ENCODE results near the gene ADAM22.
A peak's percentile ranks its signal among the peaks of the same experiment; 100 is the strongest.
"Not testable (repeated sequence)": the region's sequence is repeated elsewhere in the genome, so short reads cannot be mapped to it uniquely, and the experiment has no call there.

Gene ADAM22, protein sequence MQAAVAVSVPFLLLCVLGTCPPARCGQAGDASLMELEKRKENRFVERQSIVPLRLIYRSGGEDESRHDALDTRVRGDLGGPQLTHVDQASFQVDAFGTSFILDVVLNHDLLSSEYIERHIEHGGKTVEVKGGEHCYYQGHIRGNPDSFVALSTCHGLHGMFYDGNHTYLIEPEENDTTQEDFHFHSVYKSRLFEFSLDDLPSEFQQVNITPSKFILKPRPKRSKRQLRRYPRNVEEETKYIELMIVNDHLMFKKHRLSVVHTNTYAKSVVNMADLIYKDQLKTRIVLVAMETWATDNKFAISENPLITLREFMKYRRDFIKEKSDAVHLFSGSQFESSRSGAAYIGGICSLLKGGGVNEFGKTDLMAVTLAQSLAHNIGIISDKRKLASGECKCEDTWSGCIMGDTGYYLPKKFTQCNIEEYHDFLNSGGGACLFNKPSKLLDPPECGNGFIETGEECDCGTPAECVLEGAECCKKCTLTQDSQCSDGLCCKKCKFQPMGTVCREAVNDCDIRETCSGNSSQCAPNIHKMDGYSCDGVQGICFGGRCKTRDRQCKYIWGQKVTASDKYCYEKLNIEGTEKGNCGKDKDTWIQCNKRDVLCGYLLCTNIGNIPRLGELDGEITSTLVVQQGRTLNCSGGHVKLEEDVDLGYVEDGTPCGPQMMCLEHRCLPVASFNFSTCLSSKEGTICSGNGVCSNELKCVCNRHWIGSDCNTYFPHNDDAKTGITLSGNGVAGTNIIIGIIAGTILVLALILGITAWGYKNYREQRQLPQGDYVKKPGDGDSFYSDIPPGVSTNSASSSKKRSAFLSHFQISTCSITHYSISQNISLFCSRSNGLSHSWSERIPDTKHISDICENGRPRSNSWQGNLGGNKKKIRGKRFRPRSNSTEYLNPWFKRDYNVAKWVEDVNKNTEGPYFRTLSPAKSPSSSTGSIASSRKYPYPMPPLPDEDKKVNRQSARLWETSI

DNA sequence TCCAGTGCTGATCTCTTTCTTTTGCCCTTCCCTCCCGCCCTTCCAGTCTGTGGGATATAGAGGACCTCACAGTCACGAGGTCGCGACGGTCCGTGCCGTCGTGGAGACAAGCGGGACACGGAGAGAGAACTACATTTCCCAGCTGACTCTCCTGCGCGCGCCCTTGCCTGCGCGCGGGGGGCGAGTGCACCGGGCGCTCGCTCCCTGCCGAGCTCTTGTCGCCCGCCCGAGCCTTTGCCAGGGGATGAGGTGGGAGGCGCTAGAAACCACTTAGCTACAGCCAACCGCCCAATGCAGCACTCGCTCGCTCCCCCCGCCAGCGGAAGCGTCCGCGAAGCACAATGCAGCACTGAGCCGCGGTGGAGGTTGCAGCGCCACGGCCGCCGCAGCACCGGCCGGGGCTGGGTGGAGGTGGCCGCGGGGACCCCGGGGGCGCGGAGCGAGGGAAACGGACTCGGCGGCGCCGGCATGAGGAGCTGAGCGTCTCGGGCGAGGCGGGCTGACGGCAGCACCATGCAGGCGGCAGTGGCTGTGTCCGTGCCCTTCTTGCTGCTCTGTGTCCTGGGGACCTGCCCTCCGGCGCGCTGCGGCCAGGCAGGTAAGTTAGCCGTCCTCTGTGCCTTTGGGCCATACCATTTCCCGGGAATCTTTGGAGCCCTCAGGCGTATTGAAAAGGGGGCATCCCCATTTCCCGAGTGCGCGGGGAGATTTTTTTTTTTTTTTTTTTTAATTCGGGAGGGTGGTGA, at the start of gene ADAM22:
ADAM22 (plus strand) TSS at position 299 of the 746 bp plus-strand sequence; CDS start at position 514, 215 bp downstream.
- Mint-ChIP-seq H3K27ac (peak within 1 kb of the TSS in 1 of 3 experiments; percentile 29), H3K4me3 (peak within 1 kb of the TSS; percentile 88 to 95 (median 89)), H3K36me3 (ENCODE audit: low read depth) (peaks cover 7% of the 10 kb centered on the region), H3K4me1 (no peaks in the 10 kb centered on the region), H3K27me3 (ENCODE audit: low read depth) (peaks cover 33% of the 10 kb centered on the region), H3K9me3 (no peaks in the 10 kb centered on the region)
- TF ChIP-seq, protein P1, sequence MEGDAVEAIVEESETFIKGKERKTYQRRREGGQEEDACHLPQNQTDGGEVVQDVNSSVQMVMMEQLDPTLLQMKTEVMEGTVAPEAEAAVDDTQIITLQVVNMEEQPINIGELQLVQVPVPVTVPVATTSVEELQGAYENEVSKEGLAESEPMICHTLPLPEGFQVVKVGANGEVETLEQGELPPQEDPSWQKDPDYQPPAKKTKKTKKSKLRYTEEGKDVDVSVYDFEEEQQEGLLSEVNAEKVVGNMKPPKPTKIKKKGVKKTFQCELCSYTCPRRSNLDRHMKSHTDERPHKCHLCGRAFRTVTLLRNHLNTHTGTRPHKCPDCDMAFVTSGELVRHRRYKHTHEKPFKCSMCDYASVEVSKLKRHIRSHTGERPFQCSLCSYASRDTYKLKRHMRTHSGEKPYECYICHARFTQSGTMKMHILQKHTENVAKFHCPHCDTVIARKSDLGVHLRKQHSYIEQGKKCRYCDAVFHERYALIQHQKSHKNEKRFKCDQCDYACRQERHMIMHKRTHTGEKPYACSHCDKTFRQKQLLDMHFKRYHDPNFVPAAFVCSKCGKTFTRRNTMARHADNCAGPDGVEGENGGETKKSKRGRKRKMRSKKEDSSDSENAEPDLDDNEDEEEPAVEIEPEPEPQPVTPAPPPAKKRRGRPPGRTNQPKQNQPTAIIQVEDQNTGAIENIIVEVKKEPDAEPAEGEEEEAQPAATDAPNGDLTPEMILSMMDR (IDR thresholded peaks at IDR 0.05; ENCODE audit: unreplicated experiment in 3 of 3): no peak

DNA sequence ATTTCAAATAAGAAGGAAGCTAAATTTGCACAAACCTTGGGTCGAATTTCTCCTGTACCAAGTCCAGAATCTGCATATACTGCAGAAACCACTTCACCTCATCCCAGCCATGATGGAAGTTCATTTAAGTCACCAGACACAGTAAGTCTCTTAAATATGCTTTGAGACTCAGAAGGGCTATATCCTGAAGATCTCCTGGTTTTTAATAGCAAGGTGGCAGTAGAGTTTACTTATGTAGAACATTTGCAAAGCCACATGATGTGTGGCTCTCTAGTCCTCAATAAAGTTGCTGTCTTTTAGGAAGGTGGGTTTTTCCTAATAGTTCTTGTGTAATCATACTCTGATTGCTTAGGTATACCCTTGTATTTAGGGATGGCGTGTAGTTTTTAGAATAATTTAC, 49.0 kb upstream of the ADAM22 start:
- Mint-ChIP-seq H3K4me3 (no peak overlapping the region), H3K4me1 (peaks cover 9% of the 10 kb centered on the region), H3K27me3 (ENCODE audit: low read depth) (no peaks in the 10 kb centered on the region), H3K27ac (no peak overlapping the region), H3K9me3 (no peaks in the 10 kb centered on the region), H3K36me3 (ENCODE audit: low read depth) (peaks cover 33% of the 10 kb centered on the region)
- TF ChIP-seq, protein P1 (IDR thresholded peaks at IDR 0.05; ENCODE audit: unreplicated experiment in 3 of 3): no peak

DNA sequence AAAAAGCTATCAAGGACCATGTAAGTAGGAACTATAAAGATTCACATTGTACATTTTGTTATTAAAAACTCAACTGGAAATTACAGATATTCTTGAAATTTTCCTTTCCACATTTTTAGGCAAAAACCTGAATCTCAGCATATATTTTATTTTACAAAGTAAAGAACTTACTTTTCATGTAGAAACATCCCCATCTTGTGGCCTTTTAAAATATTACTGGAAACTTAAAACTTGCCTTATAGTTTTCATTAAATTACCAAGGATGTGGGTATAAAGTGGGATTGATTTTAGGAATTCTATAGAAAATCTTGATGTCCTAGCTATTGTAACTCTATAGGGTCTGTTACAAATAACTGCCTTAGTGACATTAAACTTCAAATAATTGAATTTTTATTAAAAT, 47.2 kb upstream of the ADAM22 start:
- peaks cover 35% of the 10 kb centered on the region for H3K36me3 Mint-ChIP-seq (ENCODE audit: low read depth)
- TF ChIP-seq, protein P1 (IDR thresholded peaks at IDR 0.05; ENCODE audit: unreplicated experiment in 3 of 3): peak; percentile 53 to 70 (median 55)
- H3K4me3 Mint-ChIP-seq: no peak overlapping the region
- peaks cover 5% of the 10 kb centered on the region for H3K4me1 Mint-ChIP-seq
- H3K27me3 Mint-ChIP-seq (ENCODE audit: low read depth): no peaks in the 10 kb centered on the region
- no peak overlapping the region for H3K27ac Mint-ChIP-seq
- H3K9me3 Mint-ChIP-seq: no peaks in the 10 kb centered on the region

GRCh38 chr7:87895363-87895762, 38.7 kb upstream of the ADAM22 start:
- no peaks in the 10 kb centered on the region for H3K27me3 Mint-ChIP-seq (ENCODE audit: low read depth)
- TF ChIP-seq, protein P1 (IDR thresholded peaks at IDR 0.05; ENCODE audit: unreplicated experiment in 3 of 3): no peak
- no peaks in the 10 kb centered on the region for H3K4me1 Mint-ChIP-seq
- peaks cover 62% of the 10 kb centered on the region for H3K36me3 Mint-ChIP-seq (ENCODE audit: low read depth)
- H3K4me3 Mint-ChIP-seq: no peak overlapping the region
- no peak overlapping the region for H3K27ac Mint-ChIP-seq
- H3K9me3 Mint-ChIP-seq: no peaks in the 10 kb centered on the region

GRCh38 chr7:87899255-87899654, 34.8 kb upstream of the ADAM22 start:
- no peak overlapping the region for H3K4me3 Mint-ChIP-seq
- no peaks in the 10 kb centered on the region for H3K4me1 Mint-ChIP-seq
- peaks cover 61% of the 10 kb centered on the region for H3K36me3 Mint-ChIP-seq (ENCODE audit: low read depth)
- TF ChIP-seq, protein P1 (IDR thresholded peaks at IDR 0.05; ENCODE audit: unreplicated experiment in 3 of 3): no peak
- H3K27ac Mint-ChIP-seq: no peak overlapping the region
- H3K27me3 Mint-ChIP-seq (ENCODE audit: low read depth): no peaks in the 10 kb centered on the region
- no peaks in the 10 kb centered on the region for H3K9me3 Mint-ChIP-seq

GRCh38 chr7:87907136-87907906, 26.7 kb upstream of the ADAM22 start:
- not testable (repeated sequence) for H3K4me3 Mint-ChIP-seq, H3K9me3 Mint-ChIP-seq
- H3K27ac Mint-ChIP-seq: peak overlapping the region in 1 of 3 experiments; percentile 16

DNA sequence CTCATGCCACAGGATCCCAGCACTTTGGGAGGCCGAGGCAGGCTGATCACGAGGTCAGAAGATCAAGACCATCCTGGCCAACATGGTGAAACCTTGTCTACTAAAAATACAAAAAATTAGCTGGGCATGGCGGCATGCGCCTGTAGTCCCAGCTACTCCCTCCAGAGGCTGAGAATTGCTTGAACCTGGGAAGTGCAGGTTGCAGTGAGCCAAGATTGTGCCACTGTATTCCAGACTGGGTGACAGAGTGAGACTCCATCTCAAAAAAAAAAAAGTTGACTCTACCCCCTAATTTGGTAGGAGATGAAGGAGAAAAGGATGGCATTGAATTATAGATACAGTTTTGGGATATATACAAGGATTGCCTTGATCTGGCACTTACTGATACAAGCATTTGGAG, 25.2 kb upstream of the ADAM22 start:
- H3K4me1 Mint-ChIP-seq; H3K4me3 Mint-ChIP-seq; H3K27ac Mint-ChIP-seq; H3K27me3 Mint-ChIP-seq (ENCODE audit: low read depth); H3K9me3 Mint-ChIP-seq: not testable (repeated sequence)
- peaks cover 16% of the 10 kb centered on the region for H3K36me3 Mint-ChIP-seq (ENCODE audit: low read depth)

More at GRCh38 chr7:87907136-87907906, 26.7 kb upstream of the ADAM22 start:
- not testable (repeated sequence) for H3K27me3 Mint-ChIP-seq (ENCODE audit: low read depth); H3K4me1 Mint-ChIP-seq
- peaks cover 22% of the 10 kb centered on the region for H3K36me3 Mint-ChIP-seq (ENCODE audit: low read depth)

All from nephron (organoid).